ENCODE measurements around the gene CD79B. TPM values are rescaled to one million over a fixed set of nuclear protein-coding genes. Genes with fewer than 3 reads are reported as not detected.
A peak's percentile ranks its signal among the peaks of the same experiment; 100 is the strongest.

The CD79B gene
- total and polyA plus RNA-seq, 11 donors, result 2.2 to 16.2 (median 4.9) TPM

- peaks cover 0 to 20% (median 9%) of the 10 kb centered on the region in 12 donors for H3K4me1 ChIP-seq
- no peaks in the 10 kb centered on the region for H3K27me3 ChIP-seq
- no peaks in the 10 kb centered on the region for H3K36me3 ChIP-seq
- H3K9me3 ChIP-seq, result no peaks in the 10 kb centered on the region
- H3K4me3 ChIP-seq, result no peak within 1 kb of the TSS
- intact Hi-C loops (cut with DNase I), result no loop called here
- ATAC-seq (no peak), DNase-seq (no peak)
- TF ChIP-seq CTCF (IDR thresholded peaks at IDR 0.05) (no peak), POLR2A (IDR thresholded peaks at IDR 0.05) (no peak)
- WGBS, 4 donors, result 94 to 98% (median 97%) methylated on average over 6 to 14 of the region's 14 CpGs
- no peak within 1 kb of the TSS for H3K27ac ChIP-seq
Observed at GRCh38 chr17:63972796-63973195, 40.7 kb upstream of the CD79B start, which contains the start of gene SCN4A. Gene SCN4A (minus strand): TSS chr17:63972918. CDS start chr17:63972841, 77 bp downstream.

- no peaks in the 10 kb centered on the region for H3K9me3 ChIP-seq
- no peak overlapping the region for H3K4me3 ChIP-seq
- H3K4me1 ChIP-seq, result peaks cover 0 to 11% (median 3%) of the 10 kb centered on the region in 12 donors
- TF ChIP-seq CTCF (IDR thresholded peaks at IDR 0.05) (no peak), POLR2A (IDR thresholded peaks at IDR 0.05) (no peak)
- no peaks in the 10 kb centered on the region for H3K27me3 ChIP-seq
- H3K27ac ChIP-seq, result peak overlapping the region in 2 of 12 donors; percentile 18 to 34
- WGBS, 4 donors, result 54 to 74% (median 59%) methylated on average over 10 of the region's 10 CpGs
- H3K36me3 ChIP-seq, result no peaks in the 10 kb centered on the region
- intact Hi-C loops (cut with DNase I), result no loop called here
- ATAC-seq (peak in 1 of 4 donors; percentile 58), DNase-seq (peak in 1 of 5 donors; percentile 7)
Observed at GRCh38 chr17:63969278-63969677, 37.1 kb upstream of the CD79B start.

- Histone ChIP-seq H3K36me3 (no peaks in the 10 kb centered on the region), H3K4me1 (peaks cover 5 to 23% (median 15%) of the 10 kb centered on the region in 12 donors), H3K27me3 (no peaks in the 10 kb centered on the region), H3K27ac (no peak overlapping the region), H3K9me3 (no peaks in the 10 kb centered on the region), H3K4me3 (no peak overlapping the region)
- intact Hi-C loops (cut with DNase I), result no loop called here
- TF ChIP-seq POLR2A (IDR thresholded peaks at IDR 0.05) (no peak), CTCF (IDR thresholded peaks at IDR 0.05) (no peak)
- WGBS, 4 donors, result 85 to 92% (median 91%) methylated on average over 14 to 19 of the region's 19 CpGs
- ATAC-seq, result no peak
- DNase-seq, result no peak
Observed at GRCh38 chr17:63967953-63968352, 35.8 kb upstream of the CD79B start.

- Histone ChIP-seq H3K4me3 (no peak overlapping the region), H3K4me1 (peaks cover 8 to 34% (median 27%) of the 10 kb centered on the region in 12 donors), H3K27me3 (no peaks in the 10 kb centered on the region), H3K27ac (no peak overlapping the region), H3K36me3 (no peaks in the 10 kb centered on the region), H3K9me3 (no peaks in the 10 kb centered on the region)
- DNase-seq, result no peak
- WGBS, 4 donors, result 82 to 88% (median 86%) methylated on average over 11 of the region's 11 CpGs
- intact Hi-C loops (cut with DNase I), result no loop called here
- no peak for TF ChIP-seq POLR2A (IDR thresholded peaks at IDR 0.05)
- TF ChIP-seq CTCF (IDR thresholded peaks at IDR 0.05), result no peak
- ATAC-seq, result no peak
Observed at GRCh38 chr17:63966646-63967264, 34.6 kb upstream of the CD79B start.

All from heart left ventricle (tissue), 16 donors.